Gastroesophageal sphincter (tissue), 3 donors: ENCODE data around the gene C2CD4C.

Experiments used
- CTCF ChIP-seq, 4 experiments: fragments of 200-600 bp in 2 of 4; fragments of 450-650 bp in 2 of 4; sonication (generic) in 1 of 4; IDR thresholded peaks; one replicate each; pipeline ENCODE4 v1.5.1; 2017 to 2019; ENCODE audit warnings: antibody characterized with exemption in 4 of 4, mild to moderate bottlenecking in 2 of 4, moderate library complexity in 2 of 4
- EP300 ChIP-seq: sonication (generic); formaldehyde crosslinking; IDR thresholded peaks from one replicate; pipeline ENCODE4 v1.6.1; 2017; ENCODE audit warnings: antibody characterized with exemption, mild to moderate bottlenecking
- POLR2A ChIP-seq, 2 donors: fragments of 450-650 bp; IDR thresholded peaks; one replicate each; pipeline ENCODE4 v1.6.1; 2017; ENCODE audit warnings: antibody characterized with exemption in 2 of 2, mild to moderate bottlenecking in 2 of 2, moderate library complexity in 1 of 2
- POLR2AphosphoS5 ChIP-seq: sonication (generic); formaldehyde crosslinking; IDR thresholded peaks from one replicate; pipeline ENCODE4 v1.6.1; 2017; ENCODE audit warnings: antibody characterized with exemption

DNA sequence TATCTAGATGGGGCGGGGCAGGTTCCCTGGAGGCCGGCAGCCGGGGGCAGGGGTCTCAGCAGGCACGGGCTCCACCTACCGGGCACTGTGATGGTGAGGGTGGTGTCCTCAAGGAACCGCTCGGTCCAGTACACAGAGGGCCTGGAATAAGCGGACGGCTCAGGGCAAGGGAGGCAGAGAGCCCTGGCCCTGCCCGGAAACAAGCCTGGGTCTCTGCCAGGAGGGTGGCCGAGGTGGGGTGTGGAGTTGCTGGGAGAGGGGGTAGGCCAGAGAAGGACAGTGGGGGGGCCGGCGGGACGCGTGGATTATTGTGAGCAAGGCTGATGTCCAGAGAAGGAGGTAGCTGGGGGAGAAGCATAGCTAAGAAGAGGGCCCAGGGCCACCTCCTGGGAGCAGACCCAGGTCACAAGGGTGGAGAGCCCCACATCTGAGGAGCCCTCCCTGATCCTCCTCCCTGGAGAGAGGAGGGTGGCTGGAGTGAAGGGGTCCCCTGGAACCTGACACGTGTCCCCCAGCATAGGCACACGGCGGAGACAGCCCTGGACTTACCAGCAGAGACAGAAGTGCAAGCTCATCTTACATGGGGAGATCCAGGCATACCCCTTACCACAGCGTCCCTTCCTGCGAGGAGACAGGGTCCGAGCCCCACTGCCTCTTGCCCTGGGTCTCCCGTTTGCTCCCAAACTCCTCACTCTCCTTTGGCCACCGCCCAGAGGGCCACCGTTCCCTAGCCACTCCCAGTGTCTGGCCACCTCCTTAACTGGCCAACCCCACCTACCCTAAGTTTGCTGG lies 35.4 kb downstream of the C2CD4C start:
- TF ChIP-seq CTCF (IDR thresholded peaks at IDR 0.05) (no peak), POLR2A (IDR thresholded peaks at IDR 0.05) (no peak), POLR2AphosphoS5 (no peak), EP300 (no peak)
